MM.1S (cell line): ENCODE data around the gene CLTC.

Experiments used
- DNase-seq: peaks from one replicate; pipeline ENCODE4 v3.0.0-alpha.2; 2015
- H2AFZ ChIP-seq: fragments of 300-600 bp; sonication (generic); 2 replicates; pipeline ENCODE4 v1.6.0; 2016; ENCODE audit warnings: antibody characterized with exemption, low read length
- H3F3A ChIP-seq: fragments of 300-600 bp; sonication (generic); 2 replicates; pipeline ENCODE4 v1.6.1; 2016; ENCODE audit warnings: mild to moderate bottlenecking, antibody characterized with exemption, low read length, moderate library complexity, mixed read lengths; ENCODE audit not compliant: insufficient read depth
- H3K27ac ChIP-seq: fragments of 300-600 bp; sonication (generic); 2 replicates; pipeline ENCODE4 v1.5.1; 2016; ENCODE audit warnings: mild to moderate bottlenecking, low read length
- H3K27me3 ChIP-seq: fragments of 300-600 bp; sonication (generic); replicated peaks from 2 replicates; pipeline ENCODE4 v1.6.0; 2016; ENCODE audit warnings: low read length; ENCODE audit not compliant: insufficient read depth
- H3K36me3 ChIP-seq: fragments of 300-600 bp; sonication (generic); replicated peaks from 2 replicates; pipeline ENCODE4 v1.6.1; 2016; ENCODE audit warnings: mild to moderate bottlenecking, low read length, mixed read lengths; ENCODE audit not compliant: insufficient read depth
- H3K4me1 ChIP-seq: fragments of 300-600 bp; sonication (generic); 2 replicates; pipeline ENCODE4 v1.6.1; 2016; ENCODE audit warnings: low read length, mixed read lengths
- H3K4me2 ChIP-seq: fragments of 300-600 bp; sonication (generic); 2 replicates; pipeline ENCODE4 v1.6.0; 2016; ENCODE audit warnings: low read depth, low read length
- H3K4me3 ChIP-seq: fragments of 300-600 bp; sonication (generic); 2 replicates; pipeline ENCODE4 v1.5.1; 2016; ENCODE audit warnings: low read length, mixed read lengths
- H3K79me2 ChIP-seq: fragments of 300-600 bp; sonication (generic); 2 replicates; pipeline ENCODE4 v1.6.1; 2016; ENCODE audit warnings: mixed run types, low read length, mixed read lengths
- H3K9ac ChIP-seq: fragments of 300-600 bp; sonication (generic); 2 replicates; pipeline ENCODE4 v1.6.1; 2016; ENCODE audit warnings: low read length, mixed read lengths
- H3K9me2 ChIP-seq: fragments of 300-600 bp; sonication (generic); replicated peaks from 2 replicates; pipeline ENCODE4 v1.6.1; 2016; ENCODE audit warnings: mild to moderate bottlenecking, low read length, mixed read lengths; ENCODE audit not compliant: insufficient read depth
- H3K9me3 ChIP-seq: fragments of 300-600 bp; sonication (generic); replicated peaks from 2 replicates; pipeline ENCODE4 v1.6.1; 2016; ENCODE audit warnings: mild to moderate bottlenecking, low read length, mixed read lengths; ENCODE audit not compliant: insufficient read depth
- H4K20me1 ChIP-seq: fragments of 300-600 bp; sonication (generic); 2 replicates; pipeline ENCODE4 v1.6.1; 2016; ENCODE audit warnings: mild to moderate bottlenecking, low read length, moderate library complexity, mixed read lengths; ENCODE audit not compliant: insufficient read depth
- EZH2 ChIP-seq: fragments of 300-600 bp; sonication (generic); optimal IDR thresholded peaks from 2 replicates; pipeline ENCODE3; 2017; ENCODE audit warnings: low read depth, mild to moderate bottlenecking, antibody characterized with exemption, low read length, mixed read lengths
- EZH2phosphoT487 ChIP-seq: fragments of 300-600 bp; sonication (generic); IDR thresholded peaks from 2 replicates; pipeline ENCODE4 v1.6.1; 2018; ENCODE audit warnings: antibody characterized with exemption, low read length
- TF ChIP-seq, protein P1 (sequence below): fragments of 300-600 bp; sonication (generic); IDR thresholded peaks from 2 replicates; pipeline ENCODE4 v1.5.1; 2016; ENCODE audit warnings: antibody characterized with exemption, low read length, mixed read lengths

Gene CLTC

DNA sequence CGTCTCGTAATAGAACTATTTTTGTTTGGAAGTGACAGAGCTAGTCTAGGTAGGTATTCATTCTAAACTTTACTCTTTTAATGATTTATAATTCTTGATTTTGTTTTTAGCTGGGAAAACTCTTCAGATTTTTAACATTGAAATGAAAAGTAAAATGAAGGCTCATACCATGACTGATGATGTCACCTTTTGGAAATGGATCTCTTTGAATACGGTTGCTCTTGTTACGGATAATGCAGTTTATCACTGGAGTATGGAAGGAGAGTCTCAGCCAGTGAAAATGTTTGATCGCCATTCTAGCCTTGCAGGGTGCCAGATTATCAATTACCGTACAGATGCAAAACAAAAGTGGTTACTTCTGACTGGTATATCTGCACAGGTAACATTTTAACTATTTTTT lies 27.6 kb downstream of the CLTC start:
- peaks cover 100% of the 10 kb centered on the region for H3K79me2 ChIP-seq
- no peak overlapping the region for H2AFZ ChIP-seq
- no peak overlapping the region for H3K4me2 ChIP-seq
- H3K9ac ChIP-seq: no peak overlapping the region
- DNase-seq: no peak
- H3F3A ChIP-seq: peaks cover 4% of the 10 kb centered on the region
- H3K27ac ChIP-seq: no peak overlapping the region
- H3K9me3 ChIP-seq: no peaks in the 10 kb centered on the region
- no peaks in the 10 kb centered on the region for H3K27me3 ChIP-seq
- H3K4me1 ChIP-seq: peaks cover 6% of the 10 kb centered on the region
- peaks cover 28% of the 10 kb centered on the region; the same call in 1 of the 2 replicates for H3K36me3 ChIP-seq
- H4K20me1 ChIP-seq: peaks cover 62% of the 10 kb centered on the region
- H3K4me3 ChIP-seq: no peak overlapping the region
- TF ChIP-seq, protein P1, sequence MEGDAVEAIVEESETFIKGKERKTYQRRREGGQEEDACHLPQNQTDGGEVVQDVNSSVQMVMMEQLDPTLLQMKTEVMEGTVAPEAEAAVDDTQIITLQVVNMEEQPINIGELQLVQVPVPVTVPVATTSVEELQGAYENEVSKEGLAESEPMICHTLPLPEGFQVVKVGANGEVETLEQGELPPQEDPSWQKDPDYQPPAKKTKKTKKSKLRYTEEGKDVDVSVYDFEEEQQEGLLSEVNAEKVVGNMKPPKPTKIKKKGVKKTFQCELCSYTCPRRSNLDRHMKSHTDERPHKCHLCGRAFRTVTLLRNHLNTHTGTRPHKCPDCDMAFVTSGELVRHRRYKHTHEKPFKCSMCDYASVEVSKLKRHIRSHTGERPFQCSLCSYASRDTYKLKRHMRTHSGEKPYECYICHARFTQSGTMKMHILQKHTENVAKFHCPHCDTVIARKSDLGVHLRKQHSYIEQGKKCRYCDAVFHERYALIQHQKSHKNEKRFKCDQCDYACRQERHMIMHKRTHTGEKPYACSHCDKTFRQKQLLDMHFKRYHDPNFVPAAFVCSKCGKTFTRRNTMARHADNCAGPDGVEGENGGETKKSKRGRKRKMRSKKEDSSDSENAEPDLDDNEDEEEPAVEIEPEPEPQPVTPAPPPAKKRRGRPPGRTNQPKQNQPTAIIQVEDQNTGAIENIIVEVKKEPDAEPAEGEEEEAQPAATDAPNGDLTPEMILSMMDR: no peak
- TF ChIP-seq EZH2phosphoT487 (no peak), EZH2 (no peak)
- H3K9me2 ChIP-seq: no peaks in the 10 kb centered on the region

DNA sequence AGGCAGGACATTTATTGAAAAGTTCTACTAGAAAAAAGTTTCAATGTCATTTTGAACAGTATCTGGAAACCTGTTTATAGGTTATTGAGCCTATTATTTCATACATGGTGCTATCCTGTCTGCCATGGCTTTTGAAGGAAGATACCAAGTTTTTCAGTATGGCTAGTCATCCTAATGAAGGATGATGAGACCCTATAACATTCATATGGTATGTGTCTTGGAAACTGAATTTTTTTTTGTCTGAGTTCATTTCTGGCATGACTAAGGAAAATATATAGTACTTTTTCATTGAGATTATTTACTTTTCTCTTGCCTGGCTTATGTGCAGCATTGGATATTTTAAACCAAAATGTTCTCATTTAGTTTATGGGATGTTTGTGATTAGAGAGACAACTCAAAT lies 30.2 kb downstream of the CLTC start:
- Histone ChIP-seq H3K27me3 (no peaks in the 10 kb centered on the region), H3K9ac (no peak overlapping the region), H4K20me1 (peaks cover 38% of the 10 kb centered on the region)

DNA sequence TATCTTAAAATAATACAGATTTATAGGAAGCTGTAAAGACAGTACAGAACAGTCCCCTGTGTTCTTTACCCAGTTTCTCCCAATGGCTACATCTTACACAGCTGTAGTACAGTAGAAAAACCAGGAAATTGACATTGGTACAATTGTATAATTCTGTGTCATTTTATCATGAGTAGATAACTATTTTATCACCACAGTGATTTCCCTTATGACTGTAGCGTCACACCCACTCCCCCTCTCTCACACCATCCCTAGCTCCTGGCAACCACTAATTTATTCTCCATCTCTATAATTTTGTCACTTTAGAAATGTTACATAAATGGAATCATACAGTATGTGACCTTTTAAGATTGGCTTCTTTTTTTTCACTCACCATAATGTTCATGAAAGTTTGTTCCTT lies 30.9 kb downstream of the CLTC start:
- no peak overlapping the region for H2AFZ ChIP-seq
- no peak overlapping the region for H3K4me3 ChIP-seq
- no peaks in the 10 kb centered on the region for H3K27me3 ChIP-seq
- H3K4me1 ChIP-seq: no peaks in the 10 kb centered on the region
- no peak overlapping the region for H3K9ac ChIP-seq
- H3K79me2 ChIP-seq: peaks cover 85% of the 10 kb centered on the region
- H3K9me2 ChIP-seq: no peaks in the 10 kb centered on the region
- peaks cover 31% of the 10 kb centered on the region for H4K20me1 ChIP-seq
- H3K27ac ChIP-seq: no peak overlapping the region
- H3K4me2 ChIP-seq: no peak overlapping the region
- no peaks in the 10 kb centered on the region for H3K9me3 ChIP-seq
- no peak for DNase-seq
- TF ChIP-seq EZH2 (no peak), EZH2phosphoT487 (no peak)
- TF ChIP-seq, protein P1: no peak
- peaks cover 16% of the 10 kb centered on the region; the same call in 1 of the 2 replicates for H3K36me3 ChIP-seq
- H3F3A ChIP-seq: no peaks in the 10 kb centered on the region

More for the DNA sequence above, 30.2 kb downstream of the CLTC start:
- no peaks in the 10 kb centered on the region for H3K9me2 ChIP-seq
- no peak overlapping the region for H3K4me2 ChIP-seq
- H3F3A ChIP-seq: no peaks in the 10 kb centered on the region
- TF ChIP-seq, protein P1: no peak
- TF ChIP-seq EZH2 (no peak), EZH2phosphoT487 (no peak)
- no peaks in the 10 kb centered on the region for H3K9me3 ChIP-seq
- no peak overlapping the region for H3K27ac ChIP-seq
- no peak overlapping the region for H2AFZ ChIP-seq
- peaks cover 21% of the 10 kb centered on the region; the same call in 1 of the 2 replicates for H3K36me3 ChIP-seq
- H3K4me1 ChIP-seq: no peaks in the 10 kb centered on the region
- DNase-seq: no peak
- no peak overlapping the region for H3K4me3 ChIP-seq
- peaks cover 87% of the 10 kb centered on the region for H3K79me2 ChIP-seq
